Adipocyte (in vitro differentiated cells): ENCODE data around the gene GADL1.

Experiments used
- DNase-seq: peaks from one replicate; pipeline ENCODE4 v3.0.0-alpha.2; 2015; ENCODE audit warnings: low read depth
- H3K27me3 ChIP-seq: replicated peaks from 2 replicates; pipeline ENCODE4 v1.7.0; 2013; ENCODE audit warnings: mild to moderate bottlenecking, low read length, moderate library complexity; ENCODE audit not compliant: control insufficient read depth, insufficient read depth
- H3K36me3 ChIP-seq: 2 replicates; pipeline ENCODE4 v1.7.0; 2013; ENCODE audit warnings: low read length, mild to moderate bottlenecking, moderate library complexity; ENCODE audit not compliant: control insufficient read depth, insufficient read depth, severe bottlenecking
- H3K4me1 ChIP-seq: 2 replicates; pipeline ENCODE4 v1.7.0; 2013; ENCODE audit warnings: mild to moderate bottlenecking, low read length, moderate library complexity; ENCODE audit not compliant: control insufficient read depth, insufficient read depth
- H3K4me3 ChIP-seq: 2 replicates; pipeline ENCODE4 v1.7.0; 2013; ENCODE audit warnings: mild to moderate bottlenecking, low read length, moderate library complexity
- H3K9ac ChIP-seq: 2 replicates; pipeline ENCODE4 v1.7.0; 2013; ENCODE audit warnings: mild to moderate bottlenecking, low read length, moderate library complexity
- H3K9me3 ChIP-seq: 2 replicates; pipeline ENCODE4 v1.7.0; 2013; ENCODE audit warnings: mild to moderate bottlenecking, low read length, moderate library complexity; ENCODE audit not compliant: control insufficient read depth

Gene GADL1

DNA sequence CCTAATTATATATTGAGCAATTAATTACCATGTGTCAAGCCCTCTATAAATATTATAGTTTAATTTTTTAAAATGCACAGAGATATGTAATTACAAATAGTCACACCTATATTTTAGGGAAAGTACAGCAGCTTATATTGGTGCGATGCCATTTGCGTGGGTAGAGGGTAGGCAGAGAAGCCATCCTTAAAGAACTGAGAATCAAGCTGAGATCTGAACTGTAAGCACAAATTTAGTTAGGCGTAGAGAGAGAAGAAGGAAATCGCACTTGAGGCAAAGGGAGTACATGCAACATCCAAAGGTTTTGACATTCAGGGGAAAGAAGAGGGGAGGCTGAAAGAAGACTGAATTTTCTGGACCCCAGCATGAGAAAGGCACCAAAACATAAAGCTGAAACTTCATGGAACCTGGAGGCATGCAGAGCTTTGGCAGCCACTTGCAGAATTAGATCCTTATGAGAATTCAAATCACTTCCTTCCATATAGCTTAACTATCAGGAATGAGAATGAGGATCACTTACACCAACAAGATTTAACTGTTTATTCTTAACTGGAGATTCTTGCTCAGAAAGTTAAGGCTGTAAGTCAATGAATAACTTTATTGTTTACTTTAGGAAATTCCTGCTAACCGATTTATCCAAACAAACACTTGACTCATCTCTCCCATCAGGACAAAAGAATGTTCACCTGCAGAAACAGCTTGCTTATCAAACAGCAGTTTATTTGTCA is 173.7 kb downstream of the GADL1 start:
- no peaks in the 10 kb centered on the region for H3K27me3 ChIP-seq
- no peak overlapping the region for H3K4me3 ChIP-seq
- H3K36me3 ChIP-seq, result no peaks in the 10 kb centered on the region
- peak; percentile 34 for DNase-seq
- no peaks in the 10 kb centered on the region for H3K9me3 ChIP-seq
- no peaks in the 10 kb centered on the region for H3K4me1 ChIP-seq
- no peak overlapping the region for H3K9ac ChIP-seq

DNA sequence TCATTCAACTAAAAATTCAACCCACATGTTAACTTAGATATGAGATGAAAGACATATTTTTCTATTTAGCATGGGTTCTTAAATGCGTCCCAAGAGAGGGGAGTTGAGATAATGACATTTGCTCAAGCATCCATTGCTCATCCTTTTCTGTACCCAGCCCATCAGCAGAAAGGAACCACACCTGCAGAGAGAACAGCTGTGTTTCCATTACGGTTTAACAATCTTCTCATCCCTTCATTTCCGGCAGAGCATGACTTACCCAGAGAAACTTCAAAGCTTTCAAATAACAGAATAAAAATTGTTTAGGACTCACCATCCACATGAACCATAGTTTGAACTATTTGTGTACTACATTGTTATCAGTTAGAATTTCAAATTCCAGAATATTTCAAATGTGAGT is 174.9 kb downstream of the GADL1 start:
- no peaks in the 10 kb centered on the region for H3K36me3 ChIP-seq
- H3K4me1 ChIP-seq, result no peaks in the 10 kb centered on the region
- H3K9me3 ChIP-seq, result no peaks in the 10 kb centered on the region
- DNase-seq, result no peak
- no peak overlapping the region for H3K9ac ChIP-seq
- no peak overlapping the region for H3K4me3 ChIP-seq
- no peaks in the 10 kb centered on the region for H3K27me3 ChIP-seq

DNA sequence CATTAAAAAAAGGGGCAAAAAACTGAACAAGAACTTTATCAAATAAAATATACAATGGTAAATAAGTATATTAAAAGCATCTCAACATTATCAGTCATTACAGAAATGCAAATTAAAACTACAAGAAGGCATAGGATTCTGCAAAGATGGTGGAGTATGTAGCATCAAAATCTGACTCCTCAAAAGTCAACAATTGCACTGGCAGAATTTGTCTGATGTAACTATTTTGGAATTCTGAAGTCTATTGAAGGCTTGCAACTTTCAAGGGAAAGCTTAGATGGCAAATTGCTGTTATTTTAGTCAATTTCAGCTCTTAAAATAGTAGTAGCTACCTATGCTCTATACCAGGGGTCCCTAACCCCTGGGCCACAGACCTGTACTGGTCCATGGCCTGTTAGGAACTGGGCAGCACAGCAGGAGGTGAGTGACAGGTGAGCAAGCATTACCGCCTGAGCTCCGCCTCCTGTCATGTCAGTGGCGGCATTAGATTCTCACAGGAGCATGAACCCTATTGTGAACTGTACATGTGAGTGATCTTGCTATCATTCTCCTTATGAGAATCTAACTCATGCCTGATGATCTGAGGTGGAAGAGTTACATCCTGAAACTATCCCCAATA is 180.5 kb downstream of the GADL1 start:
- Histone ChIP-seq H3K9ac (no peak overlapping the region), H3K4me3 (no peak overlapping the region), H3K27me3 (no peaks in the 10 kb centered on the region), H3K9me3 (no peaks in the 10 kb centered on the region), H3K36me3 (no peaks in the 10 kb centered on the region), H3K4me1 (no peaks in the 10 kb centered on the region)
- DNase-seq, result peak; percentile 29

DNA sequence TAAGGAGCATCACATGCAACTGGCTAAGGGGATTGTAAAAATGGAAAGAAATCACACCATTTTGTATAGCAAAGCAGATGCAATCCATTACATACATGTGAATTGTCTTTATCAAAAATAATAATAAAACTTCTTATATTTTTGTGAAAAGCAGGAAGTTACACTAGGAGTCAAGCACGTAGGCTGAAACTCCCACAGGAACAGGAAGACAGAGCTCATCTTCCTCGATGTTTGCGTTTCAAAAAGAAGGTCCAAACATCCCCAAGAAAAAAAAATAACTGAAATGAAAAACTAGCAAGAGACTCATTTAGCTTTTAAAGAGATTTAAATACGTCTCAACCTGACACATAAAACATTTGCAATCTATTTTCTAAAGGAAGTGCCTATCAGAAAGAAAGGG is 181.5 kb downstream of the GADL1 start:
- DNase-seq, result no peak
- Histone ChIP-seq H3K4me3 (no peak overlapping the region), H3K4me1 (no peaks in the 10 kb centered on the region), H3K9ac (no peak overlapping the region), H3K9me3 (no peaks in the 10 kb centered on the region), H3K36me3 (no peaks in the 10 kb centered on the region), H3K27me3 (no peaks in the 10 kb centered on the region)

DNA sequence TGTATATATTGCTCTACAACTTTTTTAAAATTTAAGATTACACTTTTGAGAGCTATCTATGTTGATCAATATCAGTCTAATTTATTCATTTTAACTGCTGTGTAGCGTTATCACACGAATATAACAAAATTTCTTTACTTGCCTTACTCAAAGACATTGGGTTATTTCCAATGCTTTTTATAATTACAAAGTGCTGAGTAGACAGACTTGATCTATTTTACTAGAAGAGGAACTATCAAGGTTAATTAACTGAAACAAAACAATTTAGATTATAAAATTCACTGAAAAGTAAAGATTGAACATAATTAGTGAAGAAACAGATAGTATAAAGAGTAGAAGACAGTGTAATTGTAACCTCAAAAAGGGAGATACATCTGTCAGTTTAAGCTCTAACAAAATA is 182.6 kb downstream of the GADL1 start:
- no peak overlapping the region for H3K9ac ChIP-seq
- no peaks in the 10 kb centered on the region for H3K9me3 ChIP-seq
- no peak for DNase-seq
- no peak overlapping the region for H3K4me3 ChIP-seq
- no peaks in the 10 kb centered on the region for H3K27me3 ChIP-seq
- no peaks in the 10 kb centered on the region for H3K4me1 ChIP-seq
- H3K36me3 ChIP-seq, result no peaks in the 10 kb centered on the region

DNA sequence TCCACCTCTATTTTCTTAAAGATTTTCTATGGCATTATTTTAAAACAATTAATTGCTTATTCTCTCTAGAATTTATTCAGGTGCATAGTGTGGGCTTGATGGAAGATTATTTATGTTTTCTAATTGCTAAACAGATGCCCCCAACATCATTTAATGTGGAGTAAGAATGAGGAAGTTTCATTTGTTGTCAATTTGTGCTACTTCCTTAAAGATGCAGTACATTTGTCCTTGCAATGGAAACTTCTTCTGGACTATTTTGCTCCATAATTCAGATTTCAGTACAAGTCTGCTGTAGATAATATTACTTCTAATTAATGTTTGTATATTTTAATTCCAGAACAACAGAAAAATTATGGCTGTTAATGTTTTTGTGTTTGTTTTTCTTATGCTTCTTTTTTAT is 183.3 kb downstream of the GADL1 start:
- H3K9me3 ChIP-seq, result no peaks in the 10 kb centered on the region
- H3K9ac ChIP-seq, result no peak overlapping the region
- DNase-seq, result no peak
- H3K36me3 ChIP-seq, result no peaks in the 10 kb centered on the region
- no peaks in the 10 kb centered on the region for H3K4me1 ChIP-seq
- no peak overlapping the region for H3K4me3 ChIP-seq
- no peaks in the 10 kb centered on the region for H3K27me3 ChIP-seq

DNA sequence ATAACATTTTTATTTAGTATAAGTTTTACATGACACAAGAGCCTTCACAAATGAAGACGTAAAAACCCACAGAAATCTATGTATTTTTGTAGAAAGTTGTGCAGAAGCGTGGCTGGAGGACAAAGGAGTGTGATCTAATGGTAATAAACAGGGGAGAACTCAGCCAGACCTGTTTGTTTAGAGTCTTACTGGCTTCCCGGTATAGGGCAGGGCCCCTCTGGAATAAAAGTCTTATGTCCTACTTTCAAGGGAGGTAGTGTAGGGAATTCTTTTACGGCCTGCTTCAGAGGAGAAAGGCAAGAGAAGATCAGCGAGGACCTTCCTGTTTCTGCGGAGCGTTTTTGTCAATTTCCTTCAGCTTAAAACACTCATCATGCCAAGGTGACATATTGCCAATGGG is 184.4 kb downstream of the GADL1 start:
- no peak overlapping the region for H3K4me3 ChIP-seq
- H3K27me3 ChIP-seq, result no peaks in the 10 kb centered on the region
- DNase-seq, result no peak
- H3K4me1 ChIP-seq, result no peaks in the 10 kb centered on the region
- H3K9ac ChIP-seq, result no peak overlapping the region
- no peaks in the 10 kb centered on the region for H3K9me3 ChIP-seq
- H3K36me3 ChIP-seq, result no peaks in the 10 kb centered on the region

DNA sequence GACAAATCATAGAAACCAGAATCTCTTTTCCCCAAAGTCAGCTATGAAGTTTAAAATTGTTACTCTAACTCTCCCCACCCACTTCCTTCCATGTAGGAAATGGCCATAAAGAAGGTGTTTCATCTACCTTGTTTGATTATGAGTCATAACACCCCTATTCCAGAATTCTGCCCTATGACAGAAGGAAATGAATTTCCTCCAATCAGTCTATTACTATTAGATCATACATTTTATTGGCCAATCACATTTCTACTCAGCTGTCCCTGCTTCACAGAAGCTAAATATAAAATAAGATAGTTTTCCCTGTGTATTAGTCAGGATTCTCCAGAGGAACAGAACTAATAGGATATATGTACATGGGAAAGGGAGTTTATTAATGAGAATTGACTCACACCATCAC is 186.0 kb downstream of the GADL1 start:
- H3K36me3 ChIP-seq, result no peaks in the 10 kb centered on the region
- H3K9ac ChIP-seq, result no peak overlapping the region
- DNase-seq, result no peak
- no peaks in the 10 kb centered on the region for H3K9me3 ChIP-seq
- no peak overlapping the region for H3K4me3 ChIP-seq
- no peaks in the 10 kb centered on the region for H3K27me3 ChIP-seq
- no peaks in the 10 kb centered on the region for H3K4me1 ChIP-seq

DNA sequence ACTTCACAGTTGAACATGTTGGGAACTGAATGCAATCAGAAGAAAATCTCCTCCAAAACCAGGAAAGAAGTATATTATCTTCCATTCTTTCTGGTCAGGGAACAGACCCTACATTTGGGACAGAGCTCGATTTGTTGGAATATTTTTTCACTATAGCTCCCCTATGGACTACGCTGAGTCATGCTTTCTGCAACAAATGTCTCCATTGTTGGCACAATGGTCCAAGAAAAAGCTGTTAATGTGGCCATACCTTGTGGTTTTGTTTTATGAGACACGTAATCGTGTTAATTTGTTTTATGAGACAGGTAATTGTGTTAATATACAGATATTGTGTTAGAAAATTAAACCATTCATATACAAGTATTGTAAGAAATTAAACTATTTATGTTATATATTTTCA is 186.6 kb downstream of the GADL1 start:
- H3K27me3 ChIP-seq, result no peaks in the 10 kb centered on the region
- no peaks in the 10 kb centered on the region for H3K4me1 ChIP-seq
- H3K9ac ChIP-seq, result no peak overlapping the region
- H3K4me3 ChIP-seq, result no peak overlapping the region
- H3K9me3 ChIP-seq, result no peaks in the 10 kb centered on the region
- DNase-seq, result no peak
- H3K36me3 ChIP-seq, result no peaks in the 10 kb centered on the region

DNA sequence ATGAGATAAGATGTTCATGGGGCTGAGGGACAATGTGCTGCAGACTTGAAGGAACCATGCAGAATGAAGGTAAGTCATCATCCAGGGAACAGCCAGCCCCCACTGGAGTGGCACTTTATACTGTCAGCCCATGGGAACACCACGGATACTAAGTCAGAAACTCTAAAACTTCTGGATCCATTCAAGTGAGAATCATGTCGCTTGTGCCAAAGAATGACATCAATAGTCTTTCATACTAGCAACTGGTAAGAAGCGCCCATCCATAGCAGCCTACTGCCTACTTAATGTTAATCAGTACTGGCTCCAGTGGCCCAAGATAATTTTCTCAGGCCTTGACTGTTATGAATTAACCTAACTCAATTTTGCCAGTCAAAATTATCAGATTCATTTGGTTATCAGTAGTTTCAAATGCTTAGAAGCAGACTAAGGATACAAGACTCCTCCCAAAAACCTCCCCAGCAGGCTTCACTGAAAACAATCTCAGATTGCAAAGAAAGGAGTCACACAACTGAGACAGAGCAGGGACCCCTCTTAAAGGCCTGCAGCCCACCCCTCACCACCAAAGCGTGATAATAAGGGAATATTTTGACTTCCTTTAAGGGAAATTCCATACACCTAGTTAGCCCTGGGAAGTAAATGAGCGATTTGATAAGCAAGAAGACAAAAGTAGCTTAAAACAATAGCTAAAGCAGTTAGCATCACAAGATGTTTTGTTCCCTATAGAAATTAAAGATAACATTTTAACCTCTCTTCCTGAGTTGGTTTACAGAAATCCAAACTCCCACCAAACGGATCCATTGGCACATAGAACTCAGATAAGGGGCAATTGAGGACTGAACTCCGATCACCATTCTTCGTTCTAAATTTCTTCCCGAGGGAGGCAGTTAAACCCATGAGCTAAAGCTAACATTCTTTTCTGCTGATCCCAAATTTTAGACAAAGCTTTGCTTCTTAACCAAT is 189.2 kb downstream of the GADL1 start:
- H3K36me3 ChIP-seq, result peaks cover 1% of the 10 kb centered on the region
- H3K27me3 ChIP-seq, result no peaks in the 10 kb centered on the region
- no peaks in the 10 kb centered on the region for H3K9me3 ChIP-seq
- H3K4me1 ChIP-seq, result no peaks in the 10 kb centered on the region
- H3K9ac ChIP-seq, result no peak overlapping the region
- no peak for DNase-seq
- H3K4me3 ChIP-seq, result no peak overlapping the region

DNA sequence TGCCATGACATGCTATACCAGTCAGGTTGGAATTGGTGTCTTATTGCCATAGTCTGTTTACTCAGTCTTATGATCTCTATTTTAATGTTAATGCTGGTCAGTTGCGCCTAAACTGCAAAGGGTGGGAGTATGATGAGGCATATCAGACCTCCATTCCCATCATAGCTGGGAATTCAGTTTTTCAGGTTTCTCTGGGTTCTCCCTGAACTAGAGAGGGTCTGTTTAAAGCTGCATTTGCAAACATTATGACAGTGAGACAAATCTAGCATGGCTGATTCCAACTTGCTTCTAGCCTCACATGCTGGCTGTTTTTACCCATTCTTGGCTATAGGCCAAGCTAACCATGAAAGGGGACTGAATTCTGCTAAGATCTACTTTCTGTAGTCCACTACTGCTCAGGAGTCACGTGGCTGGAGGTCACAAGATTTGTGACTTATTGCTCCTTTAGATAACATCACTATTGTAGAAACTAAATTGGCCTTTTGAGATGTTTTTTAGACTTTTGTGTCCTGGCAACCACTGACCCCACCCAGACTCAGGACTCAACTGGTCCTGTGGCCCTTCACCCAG is 191.5 kb downstream of the GADL1 start:
- DNase-seq, result no peak
- no peaks in the 10 kb centered on the region for H3K27me3 ChIP-seq
- peaks cover 22% of the 10 kb centered on the region for H3K36me3 ChIP-seq
- H3K9ac ChIP-seq, result no peak overlapping the region
- H3K9me3 ChIP-seq, result no peaks in the 10 kb centered on the region
- H3K4me1 ChIP-seq, result no peaks in the 10 kb centered on the region
- H3K4me3 ChIP-seq, result no peak overlapping the region
